Measurements from ENCODE around the gene GARRE1.

- no peak for TF ChIP-seq POLR2AphosphoS5 (IDR thresholded peaks at IDR 0.05; ENCODE audit: borderline replicate concordance, low read depth, low read length)
- TF ChIP-seq EZH2 (IDR thresholded peaks at IDR 0.05) = no peak
These were observed 22.3 kb downstream of the GARRE1 start for GRCh38 chr19:34276614-34277013.
